Hypothalamus (tissue), 51 donors: ENCODE measurements around the gene EWSR1.
A peak's percentile ranks its signal among the peaks of the same experiment; 100 is the strongest.

Experiments used
- DNase-seq, 51 donors: peaks; one replicate each; lab custom pipeline; 2025; lab: John Stamatoyannopoulos, UW

The EWSR1 gene

DNA sequence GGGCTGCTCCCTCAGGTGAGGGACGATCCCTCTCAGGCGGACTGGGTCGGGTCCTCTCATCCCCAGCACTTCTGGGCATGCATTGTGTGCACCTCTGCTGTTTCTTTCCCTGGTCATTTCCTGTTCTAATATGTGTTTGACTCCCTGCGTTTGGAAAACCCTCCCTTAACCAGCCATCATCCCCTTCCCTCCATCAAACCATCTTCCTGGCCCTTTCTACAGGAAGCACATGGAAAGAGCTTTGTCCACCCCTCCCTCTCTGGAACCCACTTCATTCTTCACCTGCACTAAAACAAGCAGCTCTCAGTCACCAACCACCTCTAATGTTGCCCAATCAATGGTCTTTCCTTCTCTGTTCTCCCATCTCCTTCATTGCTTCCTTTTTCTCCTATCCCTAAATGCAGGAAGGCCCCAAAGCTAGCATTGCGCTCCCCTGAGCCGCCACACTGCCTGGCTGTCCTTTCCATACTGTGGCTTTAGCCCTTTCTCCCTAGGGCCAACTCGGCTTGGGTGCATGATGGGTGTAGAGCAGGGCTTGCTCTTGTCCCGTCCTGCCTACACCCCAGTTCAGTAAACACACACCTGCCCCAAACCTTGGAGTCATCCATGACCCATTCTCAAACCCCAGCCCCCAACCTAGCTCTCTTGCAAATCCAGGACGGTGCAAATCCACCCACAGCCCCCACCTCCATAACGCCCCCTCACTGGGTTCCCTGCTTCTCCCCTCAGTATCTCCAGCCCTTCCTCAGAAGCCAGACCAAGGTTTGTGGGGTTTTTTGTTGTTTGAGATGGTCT, 32.9 kb downstream of the EWSR1 start:
- no peak for DNase-seq

DNA sequence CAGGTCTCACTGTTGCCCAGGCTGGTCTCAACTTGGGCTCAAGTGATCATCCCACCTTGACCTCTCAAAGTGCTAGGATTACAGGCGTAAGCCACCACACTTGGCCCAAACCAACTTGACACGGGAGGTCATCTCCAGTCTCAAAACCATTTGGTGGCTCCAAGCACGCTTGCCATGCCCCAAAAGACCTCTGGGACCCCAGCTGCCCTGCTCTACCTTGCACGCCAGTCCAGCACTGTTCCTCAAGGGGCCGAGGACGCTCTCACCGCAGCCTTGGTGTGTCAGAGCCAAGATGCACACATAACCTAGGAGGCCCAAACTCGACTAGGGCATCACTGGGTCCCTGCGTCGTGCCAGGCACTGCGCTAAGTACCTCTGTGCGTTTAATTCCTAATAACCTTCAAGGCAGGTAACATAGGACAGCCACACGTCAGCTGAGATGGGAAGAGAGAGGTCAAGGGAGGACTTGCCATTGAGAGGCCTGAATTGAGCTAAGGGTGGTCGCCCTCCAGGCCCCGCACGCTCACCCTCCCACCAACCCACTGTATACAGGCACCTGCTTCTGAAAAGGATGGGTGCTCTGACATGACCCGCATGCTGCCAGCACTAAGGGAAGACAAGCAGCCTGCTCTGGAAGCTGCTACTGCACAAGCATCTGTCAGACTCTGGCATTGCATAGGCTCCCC, 33.8 kb downstream of the EWSR1 start:
- DNase-seq: no peak

DNA sequence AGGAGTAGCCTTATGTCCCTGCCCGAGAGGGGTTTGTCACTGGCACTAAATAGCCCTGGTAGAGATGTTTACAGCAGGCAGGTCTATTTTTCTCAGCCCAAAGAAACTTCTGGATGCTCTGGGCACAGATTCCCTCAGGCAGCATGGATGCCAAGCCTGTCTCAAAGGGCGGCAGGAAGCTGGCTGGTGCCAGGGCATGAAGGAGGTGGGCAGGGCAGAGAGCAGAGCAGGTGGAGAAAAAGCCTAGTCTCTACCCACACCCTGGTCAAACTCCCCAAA, 34.3 kb downstream of the EWSR1 start:
- DNase-seq: peak in 10 of 51 donors; percentile 27 to 66 (median 40)

DNA sequence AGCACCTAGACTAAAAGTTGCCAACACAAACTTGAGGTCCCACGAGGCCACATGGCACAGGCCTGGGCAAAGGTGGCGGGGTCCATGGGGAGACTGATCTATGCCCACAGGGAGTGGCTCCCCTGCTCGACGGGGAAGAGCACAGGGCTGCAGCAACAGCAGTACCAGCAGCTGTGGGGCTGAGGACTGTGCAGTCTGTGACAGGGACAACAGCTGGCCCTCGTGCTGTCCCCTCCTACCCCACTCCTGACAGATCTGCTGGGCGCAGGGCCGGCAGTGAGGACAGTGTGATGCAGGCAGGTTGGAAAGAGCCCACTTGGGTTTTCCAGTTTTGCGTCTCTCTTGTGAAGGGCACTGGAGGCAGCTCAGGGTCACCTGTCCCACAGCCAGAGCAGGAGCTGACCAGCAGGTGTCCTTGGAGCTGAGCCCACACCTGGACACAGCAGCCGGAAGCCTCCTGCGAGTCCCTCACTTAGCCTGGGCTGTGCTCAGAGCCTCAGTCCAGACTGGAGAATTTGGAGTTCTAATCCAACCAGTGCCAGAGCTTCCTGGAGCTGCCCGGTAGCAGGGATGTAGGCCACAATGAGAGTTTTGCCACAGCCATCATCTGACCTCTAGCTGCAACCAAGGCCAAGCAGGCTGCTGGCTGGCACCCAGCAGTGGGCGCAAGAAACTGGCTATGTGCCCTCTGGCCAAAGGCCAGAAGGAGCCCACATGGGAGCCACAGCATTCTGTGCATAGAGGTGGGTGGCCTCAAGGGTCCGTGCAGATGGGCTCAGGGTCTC, 34.8 kb downstream of the EWSR1 start:
- DNase-seq: peak in 14 of 51 donors; percentile 17 to 63 (median 49)

DNA sequence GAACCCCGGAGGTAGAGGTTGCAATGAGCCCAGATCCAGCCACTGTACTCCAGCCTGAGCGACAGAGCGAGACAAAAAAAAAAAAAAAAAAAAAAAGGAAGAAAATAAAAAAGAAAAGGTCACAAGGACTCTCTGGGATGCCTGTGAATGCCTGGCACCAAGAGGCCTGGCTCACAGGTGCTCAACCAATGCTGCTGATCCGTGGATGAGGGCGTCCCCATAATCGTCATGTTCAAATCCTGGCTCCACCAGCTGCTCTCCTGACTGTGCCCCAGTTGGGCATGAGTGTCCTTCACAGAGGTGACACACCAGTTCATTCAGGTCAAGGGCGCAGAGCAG, 37.7 kb downstream of the EWSR1 start:
- DNase-seq: no peak

DNA sequence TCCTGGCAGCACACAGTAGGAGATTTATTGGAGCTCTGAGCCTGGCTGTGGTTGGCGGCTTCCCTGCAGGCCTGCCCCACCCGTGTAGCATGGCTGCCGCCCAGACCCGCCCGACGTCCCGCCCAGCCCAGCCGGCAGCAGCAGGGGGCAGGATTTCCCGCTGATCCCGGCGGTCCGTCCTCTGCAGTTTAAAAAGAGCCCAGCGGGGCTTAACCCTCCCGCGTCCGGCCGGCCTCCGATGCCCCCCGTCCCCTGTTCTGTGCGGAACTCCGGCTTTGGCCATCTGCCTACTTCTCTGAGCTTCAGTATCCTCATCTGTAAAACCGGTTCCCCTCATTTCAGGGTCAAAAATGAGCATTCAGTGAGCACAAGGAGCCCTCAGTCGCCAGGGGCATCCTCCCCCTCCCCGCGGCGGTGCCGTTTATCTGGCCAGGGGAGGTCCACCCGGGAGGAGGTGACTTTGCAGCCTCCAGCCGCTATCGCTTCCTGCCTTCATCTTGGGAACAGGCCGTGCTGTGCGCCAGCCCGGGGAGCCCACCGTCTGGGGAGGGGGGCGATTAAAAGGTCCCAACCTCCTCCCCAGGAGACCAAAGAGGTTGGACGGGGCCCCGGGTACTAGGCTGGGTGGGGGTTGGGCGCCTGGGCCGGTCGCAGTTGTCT, 38.2 kb downstream of the EWSR1 start, which contains the start of gene GAS2L1:
TSS of gene GAS2L1 (plus strand) at position 476 of the 660 bp plus-strand sequence. CDS start 1,456 bp downstream, outside the sequence.
- peak in 41 of 51 donors; percentile 36 to 82 (median 68) for DNase-seq

DNA sequence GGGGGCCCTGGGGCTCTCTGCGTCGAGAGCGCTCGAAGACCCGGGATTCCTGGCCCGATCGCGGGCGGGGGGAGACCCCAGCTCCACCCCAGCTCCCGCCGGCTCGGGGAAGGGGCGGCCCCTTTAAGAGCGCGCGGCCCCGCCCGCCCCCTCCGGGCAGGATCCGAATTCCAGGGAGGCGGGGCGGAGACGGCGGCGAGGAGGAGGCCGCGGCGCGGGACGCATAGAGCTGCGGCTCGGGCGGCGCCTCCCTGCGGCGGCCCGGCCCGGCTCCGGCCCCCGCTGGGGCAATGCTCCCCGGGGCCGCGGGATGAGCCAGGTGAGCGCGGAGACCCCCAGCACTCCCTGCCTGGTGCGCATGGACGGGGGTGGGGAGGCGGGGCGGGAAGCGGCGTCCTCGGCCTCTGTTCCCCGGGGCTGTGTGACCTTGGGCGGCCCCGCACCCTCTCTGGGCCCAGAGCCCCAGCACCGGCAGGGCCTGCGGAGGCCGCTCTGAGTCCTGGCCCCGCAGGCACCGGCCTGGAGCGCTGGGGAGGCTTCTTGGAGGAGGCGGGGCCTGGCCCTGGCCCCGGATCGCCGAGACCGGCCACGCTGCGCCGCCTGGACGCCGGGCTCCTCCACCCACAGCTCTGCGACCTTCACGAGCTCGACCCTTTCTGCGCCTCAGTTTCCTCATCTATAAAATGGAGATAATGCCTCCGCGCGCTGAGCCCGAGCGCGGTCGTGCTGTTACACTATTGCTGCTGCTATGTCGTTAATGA, 38.9 kb downstream of the EWSR1 start:
- DNase-seq: peak in 35 of 51 donors; percentile 27 to 78 (median 60)

DNA sequence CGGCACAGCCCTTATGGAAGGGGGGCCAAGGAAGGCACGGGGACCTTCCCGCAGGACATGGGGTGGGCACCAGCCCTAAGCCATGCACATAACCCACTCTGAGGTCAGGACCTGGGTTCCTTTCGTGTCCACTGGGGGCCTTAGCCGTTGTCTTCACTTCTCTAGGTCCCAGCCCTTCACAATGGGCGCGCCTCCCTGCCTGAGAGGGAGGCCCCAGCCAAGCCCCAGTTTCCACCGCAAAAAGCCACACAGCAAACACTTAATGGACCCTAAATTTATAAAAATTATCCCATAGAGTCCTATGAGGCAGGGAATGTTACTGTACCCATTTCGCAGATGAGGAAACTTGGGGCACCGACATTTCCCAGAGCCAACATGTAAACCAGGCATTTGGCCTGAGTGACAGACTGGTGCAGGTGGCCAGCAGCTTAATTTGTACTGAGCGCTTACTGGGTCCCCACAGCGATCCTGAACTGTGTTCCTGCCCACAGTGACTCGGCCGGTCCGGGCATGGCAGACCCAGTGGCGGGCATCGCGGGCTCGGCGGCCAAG, 39.6 kb downstream of the EWSR1 start:
- no peak for DNase-seq

DNA sequence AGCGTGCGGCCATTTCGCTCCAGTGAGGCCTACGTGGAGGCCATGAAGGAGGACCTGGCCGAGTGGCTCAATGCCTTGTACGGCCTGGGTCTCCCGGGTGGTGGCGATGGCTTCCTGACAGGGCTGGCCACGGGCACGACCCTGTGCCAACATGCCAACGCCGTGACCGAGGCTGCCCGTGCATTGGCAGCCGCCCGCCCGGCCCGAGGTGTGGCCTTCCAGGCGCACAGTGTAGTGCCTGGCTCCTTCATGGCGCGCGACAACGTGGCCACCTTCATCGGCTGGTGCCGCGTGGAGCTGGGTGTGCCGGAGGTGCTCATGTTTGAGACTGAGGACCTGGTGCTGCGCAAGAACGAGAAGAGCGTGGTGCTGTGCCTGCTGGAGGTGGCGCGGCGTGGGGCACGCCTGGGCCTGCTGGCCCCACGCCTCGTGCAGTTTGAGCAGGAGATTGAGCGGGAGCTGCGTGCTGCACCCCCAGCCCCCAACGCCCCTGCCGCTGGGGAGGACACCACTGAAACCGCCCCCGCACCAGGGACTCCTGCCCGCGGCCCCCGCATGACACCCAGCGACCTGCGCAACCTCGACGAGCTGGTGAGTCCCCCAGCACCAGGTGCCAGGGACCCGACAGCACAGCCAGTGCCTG, 40.2 kb downstream of the EWSR1 start:
- DNase-seq: no peak

DNA sequence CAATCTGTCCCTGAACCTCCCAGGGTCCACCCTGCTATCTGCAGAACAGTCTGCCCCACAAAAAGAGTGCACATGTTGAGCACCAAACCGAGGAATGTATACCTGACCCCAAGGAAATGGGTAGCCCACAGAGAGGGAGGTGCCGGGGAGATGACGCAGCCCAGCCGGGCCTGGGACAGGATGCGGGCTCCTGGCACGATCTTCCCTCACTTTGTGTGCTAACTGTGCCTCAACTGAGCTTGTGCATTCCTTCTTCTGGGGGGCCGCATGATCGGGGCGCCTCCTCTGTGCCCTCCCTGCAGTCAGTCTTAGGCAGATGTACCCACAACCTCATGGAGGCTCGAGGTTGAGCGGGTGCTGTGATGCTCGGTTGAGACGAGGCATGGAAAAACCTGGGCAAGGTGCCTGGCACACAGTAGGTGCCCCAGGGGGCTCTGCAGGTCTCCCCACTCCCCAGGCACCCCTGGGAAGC, 40.8 kb downstream of the EWSR1 start:
- no peak for DNase-seq

DNA sequence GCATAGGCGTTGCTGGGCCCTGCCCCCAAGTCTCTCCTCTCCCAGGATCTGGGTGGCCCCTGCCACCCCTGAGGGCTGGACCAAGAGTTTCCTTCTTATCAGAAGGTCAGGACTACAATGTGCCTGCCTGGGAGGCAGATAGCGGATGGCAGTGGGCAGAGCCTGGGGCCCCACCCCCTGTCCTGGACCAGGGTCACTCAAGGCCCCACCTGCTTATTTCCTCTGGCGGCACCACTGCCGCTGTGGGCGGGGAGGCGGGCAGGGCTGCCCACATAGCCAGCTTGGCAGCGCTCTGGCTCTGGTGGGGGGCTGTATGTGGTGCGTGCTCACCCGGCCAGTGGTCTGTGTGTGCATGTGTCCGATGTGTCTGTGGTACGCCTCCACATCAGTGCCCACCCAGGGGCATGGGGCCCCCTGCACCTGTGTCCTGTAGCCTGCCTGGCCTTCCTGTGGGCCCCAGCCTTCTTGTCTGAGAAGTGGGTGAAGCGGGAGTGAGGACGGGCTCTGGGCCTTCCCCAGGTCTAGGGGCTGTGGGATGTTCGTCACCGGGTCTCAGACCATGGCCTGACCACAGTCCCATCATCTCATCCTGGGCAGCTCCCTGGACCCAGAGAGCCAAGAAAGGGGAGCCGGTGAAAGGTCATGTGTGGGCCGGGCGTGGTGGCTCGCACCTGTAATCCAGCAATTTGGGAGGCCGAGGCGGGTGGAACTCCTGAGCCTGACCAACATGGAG, 41.4 kb downstream of the EWSR1 start:
- DNase-seq: no peak

DNA sequence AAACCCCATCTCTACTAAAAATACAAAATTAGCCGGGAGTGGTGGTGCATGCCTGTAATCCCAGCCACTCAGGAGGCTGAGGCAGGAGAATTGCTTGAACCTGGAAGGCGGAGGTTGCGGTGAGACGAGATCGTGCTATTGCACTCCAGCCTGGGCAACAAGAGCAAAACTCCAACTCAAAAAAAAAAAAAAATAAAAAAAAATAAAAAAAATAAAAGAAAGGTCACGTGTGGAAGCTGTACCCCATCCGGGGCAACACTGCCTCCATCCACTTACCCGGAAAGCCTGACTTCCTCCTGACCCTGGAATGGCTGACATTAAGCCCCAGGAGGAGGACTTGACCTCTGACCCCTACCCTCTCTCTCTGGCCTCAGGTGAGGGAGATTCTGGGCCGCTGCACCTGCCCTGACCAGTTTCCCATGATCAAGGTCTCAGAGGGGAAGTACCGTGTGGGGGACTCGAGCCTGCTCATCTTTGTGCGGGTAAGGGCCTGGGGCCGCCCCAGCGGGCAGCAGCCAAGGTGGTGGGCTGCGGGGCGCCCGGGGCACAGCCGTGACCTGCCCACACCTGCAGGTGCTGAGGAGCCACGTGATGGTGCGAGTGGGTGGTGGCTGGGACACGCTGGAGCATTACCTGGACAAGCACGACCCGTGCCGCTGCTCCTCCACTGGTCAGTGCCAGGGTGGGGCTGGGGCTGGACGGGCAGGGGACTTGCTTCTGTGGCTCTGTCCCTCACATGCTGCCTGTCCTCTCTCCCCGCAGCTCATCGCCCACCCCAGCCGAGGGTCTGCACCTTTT, 42.2 kb downstream of the EWSR1 start:
- peak in 1 of 51 donors; percentile 66 for DNase-seq

DNA sequence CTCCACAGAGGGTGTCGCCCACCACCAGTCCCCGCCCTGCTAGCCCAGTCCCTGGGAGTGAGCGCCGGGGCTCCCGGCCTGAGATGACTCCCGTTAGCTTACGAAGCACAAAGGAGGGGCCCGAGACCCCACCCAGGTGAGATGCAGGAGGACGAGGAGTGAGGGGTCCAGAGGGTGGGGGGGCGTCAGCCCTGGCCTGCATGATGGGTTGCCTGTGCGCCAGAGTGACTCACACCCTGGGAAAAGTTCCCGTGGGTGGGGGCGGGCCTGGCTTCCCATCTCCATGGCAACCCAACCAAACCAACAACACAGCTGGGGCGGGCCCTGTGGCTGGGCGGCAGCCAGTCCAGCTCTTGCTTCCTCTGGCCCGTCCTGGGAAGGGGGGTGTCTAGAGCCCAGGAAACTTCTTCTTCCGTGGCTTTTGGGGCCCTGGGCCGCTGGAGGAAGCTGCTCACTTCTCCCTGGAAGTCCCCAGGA, 42.8 kb downstream of the EWSR1 start:
- peak in 50 of 51 donors; percentile 54 to 97 (median 90) for DNase-seq

DNA sequence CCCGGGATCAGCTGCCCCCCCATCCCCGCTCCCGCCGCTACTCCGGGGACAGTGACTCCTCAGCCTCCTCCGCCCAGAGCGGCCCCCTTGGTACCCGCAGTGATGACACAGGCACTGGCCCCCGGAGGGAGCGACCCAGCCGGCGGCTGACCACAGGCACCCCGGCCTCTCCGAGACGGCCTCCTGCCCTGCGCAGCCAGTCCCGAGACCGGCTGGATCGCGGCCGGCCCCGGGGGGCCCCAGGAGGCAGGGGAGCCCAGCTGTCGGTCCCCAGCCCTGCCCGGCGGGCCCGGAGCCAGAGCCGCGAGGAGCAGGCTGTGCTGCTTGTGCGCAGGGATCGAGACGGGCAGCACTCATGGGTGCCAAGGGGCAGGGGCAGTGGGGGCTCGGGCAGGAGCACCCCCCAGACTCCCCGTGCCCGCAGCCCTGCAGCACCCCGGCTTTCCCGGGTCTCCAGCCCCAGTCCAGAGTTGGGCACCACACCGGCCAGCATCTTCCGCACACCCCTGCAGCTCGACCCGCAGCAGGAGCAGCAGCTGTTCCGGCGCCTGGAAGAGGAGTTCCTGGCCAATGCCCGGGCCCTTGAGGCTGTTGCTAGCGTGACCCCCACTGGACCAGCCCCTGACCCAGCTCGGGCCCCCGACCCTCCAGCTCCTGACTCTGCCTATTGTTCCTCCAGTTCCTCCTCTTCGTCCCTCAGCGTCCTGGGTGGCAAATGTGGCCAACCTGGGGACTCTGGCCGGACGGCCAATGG, 43.6 kb downstream of the EWSR1 start:
- peak in 11 of 51 donors; percentile 36 to 76 (median 53) for DNase-seq

DNA sequence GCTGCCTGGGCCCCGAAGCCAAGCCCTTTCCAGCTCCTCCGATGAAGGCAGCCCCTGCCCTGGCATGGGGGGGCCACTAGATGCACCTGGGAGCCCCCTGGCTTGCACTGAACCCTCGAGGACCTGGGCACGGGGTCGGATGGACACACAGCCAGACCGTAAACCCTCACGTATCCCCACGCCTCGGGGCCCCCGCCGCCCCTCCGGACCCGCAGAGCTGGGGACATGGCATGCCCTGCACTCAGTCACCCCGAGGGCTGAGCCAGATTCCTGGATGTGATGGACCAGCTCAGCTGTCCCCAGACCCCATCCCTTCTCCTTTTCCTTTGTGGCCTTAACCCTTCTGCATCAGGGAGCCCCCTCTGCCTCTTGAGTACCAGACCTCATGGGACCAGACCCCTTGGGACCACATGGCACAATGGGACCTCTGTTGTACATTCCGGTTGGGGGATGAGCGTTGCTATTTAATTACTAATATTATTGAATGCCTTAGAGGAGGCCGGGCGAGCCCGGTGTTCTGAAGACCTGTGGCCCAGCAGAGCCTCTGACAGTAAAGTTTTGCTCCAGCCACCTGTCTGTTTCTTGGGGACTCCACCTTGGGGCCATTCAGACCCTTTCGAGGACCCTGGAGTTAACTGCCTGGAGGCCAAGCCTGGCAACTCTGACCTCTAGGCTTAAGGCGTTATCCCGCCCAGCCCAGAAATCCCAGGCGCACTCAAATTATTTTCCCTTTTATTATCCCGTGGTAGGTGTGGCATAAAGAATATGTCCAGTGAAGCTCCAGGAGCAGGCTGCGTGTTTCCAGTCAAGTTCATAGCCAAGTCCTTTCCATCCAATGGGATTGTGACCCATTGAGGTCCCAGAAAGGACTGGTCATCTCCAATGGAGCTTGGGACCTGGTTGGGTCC, 44.4 kb downstream of the EWSR1 start:
- DNase-seq: no peak

DNA sequence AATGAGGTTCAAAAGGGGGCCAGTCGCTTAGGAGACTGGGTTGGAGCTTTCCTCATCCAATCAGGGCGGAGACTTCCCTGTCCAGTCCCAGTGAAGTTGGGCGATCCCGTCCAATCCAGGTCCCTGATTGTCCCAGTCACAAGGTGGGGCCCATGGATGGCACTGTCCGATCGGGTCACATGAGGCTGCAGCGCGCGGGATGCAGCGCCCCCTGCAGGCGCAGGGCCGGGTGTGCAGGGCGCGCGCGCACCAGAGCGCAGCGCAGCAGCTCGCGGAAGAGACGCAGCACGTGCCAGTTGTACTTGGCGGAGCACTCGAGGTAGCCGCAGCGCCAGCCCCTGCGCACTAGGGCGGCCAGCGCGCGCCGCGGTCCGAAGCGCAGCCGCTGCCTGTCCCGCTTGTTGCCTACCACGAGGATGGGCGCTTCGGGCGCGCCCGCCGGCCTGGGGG, 45.1 kb downstream of the EWSR1 start:
- peak in 23 of 51 donors; percentile 16 to 69 (median 49) for DNase-seq
